HL-60 (cell line): ENCODE results near the gene CYP4Z1.

Experiments used
- DNase-seq, 2 experiments: peaks; one replicate each; pipeline ENCODE4 v3.0.0-alpha.2; 2010 to 2020; ENCODE audit warnings: low read depth in 1 of 2, low spot score in 1 of 2
- H3K27ac ChIP-seq: fragments of 250-450 bp; sonication (Bioruptor Pico); replicated peaks from 2 replicates; pipeline ENCODE4 v1.5.1; 2020; ENCODE audit warnings: mild to moderate bottlenecking, moderate library complexity
- H3K27me3 ChIP-seq: fragments of 250-450 bp; sonication (Bioruptor Pico); 2 replicates; pipeline ENCODE4 v1.5.1; 2021; ENCODE audit warnings: mild to moderate bottlenecking, moderate library complexity; ENCODE audit not compliant: insufficient read depth, poor library complexity, severe bottlenecking
- H3K4me3 ChIP-seq: replicated peaks from 2 replicates; pipeline ENCODE4 v1.5.1; 2011; ENCODE audit warnings: mild to moderate bottlenecking, control low read depth, low read length; ENCODE audit not compliant: insufficient read depth
- CTCF ChIP-seq: IDR thresholded peaks from one replicate; pipeline ENCODE4 v1.5.1; 2011; ENCODE audit warnings: low read length, control low read depth, inconsistent platforms; ENCODE audit not compliant: insufficient read depth
- GABPA ChIP-seq: IDR thresholded peaks from 2 replicates; pipeline ENCODE4 v1.6.1; 2012; ENCODE audit warnings: low read depth
- POLR2AphosphoS5 ChIP-seq: IDR thresholded peaks from 2 replicates; pipeline ENCODE4 v1.6.1; 2012; ENCODE audit warnings: low read depth
- SPI1 ChIP-seq: IDR thresholded peaks from 2 replicates; pipeline ENCODE4 v1.6.1; 2012; ENCODE audit warnings: low read depth, mild to moderate bottlenecking, borderline replicate concordance
- TF ChIP-seq, protein P1 (sequence below): IDR thresholded peaks from 2 replicates; pipeline ENCODE4 v1.6.1; 2012; ENCODE audit warnings: low read depth; ENCODE audit not compliant: insufficient replicate concordance

CYP4Z1 gene

GRCh38 chr1:47160716-47161115 lies 93.7 kb downstream of the CYP4Z1 start:
- H3K4me3 ChIP-seq = no peak overlapping the region
- TF ChIP-seq SPI1 (no peak), GABPA (no peak), POLR2AphosphoS5 (no peak), CTCF (no peak)
- TF ChIP-seq, protein P1, sequence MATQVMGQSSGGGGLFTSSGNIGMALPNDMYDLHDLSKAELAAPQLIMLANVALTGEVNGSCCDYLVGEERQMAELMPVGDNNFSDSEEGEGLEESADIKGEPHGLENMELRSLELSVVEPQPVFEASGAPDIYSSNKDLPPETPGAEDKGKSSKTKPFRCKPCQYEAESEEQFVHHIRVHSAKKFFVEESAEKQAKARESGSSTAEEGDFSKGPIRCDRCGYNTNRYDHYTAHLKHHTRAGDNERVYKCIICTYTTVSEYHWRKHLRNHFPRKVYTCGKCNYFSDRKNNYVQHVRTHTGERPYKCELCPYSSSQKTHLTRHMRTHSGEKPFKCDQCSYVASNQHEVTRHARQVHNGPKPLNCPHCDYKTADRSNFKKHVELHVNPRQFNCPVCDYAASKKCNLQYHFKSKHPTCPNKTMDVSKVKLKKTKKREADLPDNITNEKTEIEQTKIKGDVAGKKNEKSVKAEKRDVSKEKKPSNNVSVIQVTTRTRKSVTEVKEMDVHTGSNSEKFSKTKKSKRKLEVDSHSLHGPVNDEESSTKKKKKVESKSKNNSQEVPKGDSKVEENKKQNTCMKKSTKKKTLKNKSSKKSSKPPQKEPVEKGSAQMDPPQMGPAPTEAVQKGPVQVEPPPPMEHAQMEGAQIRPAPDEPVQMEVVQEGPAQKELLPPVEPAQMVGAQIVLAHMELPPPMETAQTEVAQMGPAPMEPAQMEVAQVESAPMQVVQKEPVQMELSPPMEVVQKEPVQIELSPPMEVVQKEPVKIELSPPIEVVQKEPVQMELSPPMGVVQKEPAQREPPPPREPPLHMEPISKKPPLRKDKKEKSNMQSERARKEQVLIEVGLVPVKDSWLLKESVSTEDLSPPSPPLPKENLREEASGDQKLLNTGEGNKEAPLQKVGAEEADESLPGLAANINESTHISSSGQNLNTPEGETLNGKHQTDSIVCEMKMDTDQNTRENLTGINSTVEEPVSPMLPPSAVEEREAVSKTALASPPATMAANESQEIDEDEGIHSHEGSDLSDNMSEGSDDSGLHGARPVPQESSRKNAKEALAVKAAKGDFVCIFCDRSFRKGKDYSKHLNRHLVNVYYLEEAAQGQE = no peak
- no peak for DNase-seq

DNA sequence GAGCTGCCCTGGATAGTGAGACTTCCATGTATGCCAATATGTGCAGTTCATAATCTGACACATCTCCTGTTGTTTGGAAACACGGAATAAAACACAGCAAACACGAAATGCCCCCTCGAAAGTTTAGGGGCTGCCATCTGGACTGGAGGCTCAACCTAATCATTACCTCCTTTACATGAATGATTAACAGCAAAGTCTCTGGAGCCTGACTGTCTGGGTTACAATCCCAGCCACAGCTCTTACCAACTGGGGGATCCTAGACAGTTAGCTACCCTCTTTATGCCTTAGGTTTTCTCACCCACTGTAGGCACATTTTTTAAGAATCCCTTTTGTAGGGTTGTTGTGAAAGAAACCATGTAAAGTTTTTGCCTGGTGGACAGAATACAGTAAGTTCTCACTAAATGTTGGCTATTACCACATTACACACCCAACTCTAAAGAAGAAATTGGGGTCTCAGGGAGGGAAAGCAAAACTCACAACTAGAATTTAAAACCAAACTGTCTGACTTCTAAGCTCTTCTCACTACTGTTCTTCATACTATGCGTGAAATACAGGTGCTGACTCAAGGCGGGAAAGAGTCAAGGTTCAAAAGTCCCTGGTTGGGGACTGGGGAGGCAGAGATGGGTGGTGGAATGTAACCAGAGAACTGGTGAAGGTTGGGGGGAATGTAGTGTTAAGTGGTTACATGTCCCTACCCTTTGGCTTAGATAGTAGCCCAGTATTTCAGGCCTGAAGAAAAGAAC lies 94.4 kb downstream of the CYP4Z1 start:
- Histone ChIP-seq H3K4me3 (no peak overlapping the region), H3K27ac (no peak overlapping the region), H3K27me3 (no peaks in the 10 kb centered on the region)
- DNase-seq = no peak
- no peak for TF ChIP-seq CTCF
- no peak for TF ChIP-seq SPI1
- TF ChIP-seq POLR2AphosphoS5 = no peak
- no peak for TF ChIP-seq GABPA
- TF ChIP-seq, protein P1 = no peak

More at GRCh38 chr1:47160716-47161115, 93.7 kb downstream of the CYP4Z1 start:
- no peak overlapping the region for H3K27ac ChIP-seq
- no peaks in the 10 kb centered on the region for H3K27me3 ChIP-seq

DNA sequence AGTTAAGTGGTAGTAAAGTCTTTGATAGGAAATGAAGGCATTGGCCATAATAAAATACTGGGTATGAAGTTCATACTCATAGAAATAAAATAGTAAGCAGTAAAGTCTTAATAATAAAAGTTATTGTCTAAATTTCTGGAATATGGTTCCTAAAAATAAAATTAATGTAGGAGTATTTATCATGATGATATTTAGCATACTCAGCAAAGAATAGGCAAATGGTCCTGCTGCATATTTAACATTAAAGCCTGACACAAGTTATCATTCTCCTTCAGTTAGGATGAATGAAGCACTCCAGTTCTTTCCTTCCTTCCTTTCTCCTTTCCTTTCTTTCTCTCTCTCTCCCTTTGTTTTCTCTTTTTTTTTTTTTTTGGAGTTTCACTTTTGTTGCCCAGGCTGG lies 97.5 kb downstream of the CYP4Z1 start:
- no peak for DNase-seq
- no peak overlapping the region for H3K27ac ChIP-seq
- H3K4me3 ChIP-seq = no peak overlapping the region
- H3K27me3 ChIP-seq = no peaks in the 10 kb centered on the region
- TF ChIP-seq POLR2AphosphoS5 (no peak), SPI1 (no peak), GABPA (no peak), CTCF (no peak)
- TF ChIP-seq, protein P1 = no peak
